HepG2 (cell line): ENCODE measurements around the gene ANAPC16. TPM values are rescaled to one million over a fixed set of nuclear protein-coding genes. Genes with fewer than 3 reads are reported as not detected.
A peak's percentile ranks its signal among the peaks of the same experiment; 100 is the strongest.

Source experiments
- AKAP8 ChIP-seq: sonication (generic); formaldehyde crosslinking; IDR thresholded peaks from 2 replicates; pipeline ENCODE4 v1.5.1; 2020; ENCODE audit warnings: mild to moderate bottlenecking, missing genetic modification reagents
- ARID5B ChIP-seq: IDR thresholded peaks from 2 replicates; pipeline ENCODE4 v1.4.0; 2020; ENCODE audit warnings: mild to moderate bottlenecking, missing genetic modification reagents
- BATF2 ChIP-seq: sonication (generic); formaldehyde crosslinking; IDR thresholded peaks from 2 replicates; pipeline ENCODE4 v1.8.0; 2022; ENCODE audit warnings: mild to moderate bottlenecking, missing genetic modification reagents, moderate library complexity
- BHLHE40 ChIP-seq: IDR thresholded peaks from 2 replicates; pipeline ENCODE4 v1.6.1; 2011; ENCODE audit warnings: low read length, improper control_type of control experiment
- FOXM1 ChIP-seq: sonication (generic); formaldehyde crosslinking; IDR thresholded peaks from 2 replicates; pipeline ENCODE4 v1.5.0; 2020; ENCODE audit warnings: missing genetic modification reagents
- GABPA ChIP-seq, 2 experiments: IDR thresholded peaks; 2 replicates each; pipeline ENCODE4 v1.6.1; 2011 to 2016; ENCODE audit warnings: low read depth in 2 of 2, low read length in 1 of 2, missing biosample characterization in 1 of 2, missing genetic modification characterization in 1 of 2
- GFI1 ChIP-seq: sonication (generic); formaldehyde crosslinking; IDR thresholded peaks from 2 replicates; pipeline ENCODE4 v1.5.0; 2020; ENCODE audit warnings: missing genetic modification reagents, mild to moderate bottlenecking, borderline replicate concordance
- HNRNPK ChIP-seq: fragments of 200-400 bp; formaldehyde crosslinking; IDR thresholded peaks from 2 replicates; pipeline ENCODE4 v1.6.1; 2018; ENCODE audit warnings: low read length, low read depth, moderate library complexity, mild to moderate bottlenecking; ENCODE audit not compliant: poor library complexity, severe bottlenecking
- KLF12 ChIP-seq: sonication (generic); formaldehyde crosslinking; IDR thresholded peaks from 2 replicates; pipeline ENCODE4 v1.4.0; 2020; ENCODE audit warnings: missing genetic modification reagents, borderline replicate concordance
- LCORL ChIP-seq, 2 experiments: fragments of 450-650 bp in 1 of 2; sonication (generic) in 1 of 2; formaldehyde crosslinking in 1 of 2; IDR thresholded peaks; 2 replicates each; pipeline versions ENCODE4 v1.5.0 to v1.6.1; 2017 to 2020; ENCODE audit warnings: antibody characterized with exemption in 1 of 2, missing genetic modification reagents in 1 of 2
- MAX ChIP-seq: IDR thresholded peaks from 2 replicates; pipeline ENCODE4 v1.6.1; 2012; ENCODE audit warnings: inconsistent platforms
- MBD4 ChIP-seq: IDR thresholded peaks from 2 replicates; pipeline ENCODE4 v1.6.1; 2012; ENCODE audit warnings: low read length, inconsistent platforms, borderline replicate concordance
- POGZ ChIP-seq: sonication (generic); formaldehyde crosslinking; IDR thresholded peaks from 2 replicates; pipeline ENCODE4 v1.4.0; 2020; ENCODE audit warnings: mild to moderate bottlenecking, missing genetic modification reagents
- POLR2AphosphoS5 ChIP-seq: IDR thresholded peaks from 2 replicates; pipeline ENCODE4 v1.6.1; 2012; ENCODE audit warnings: low read depth, low read length
- SOX6 ChIP-seq, 2 experiments: fragments of 450-650 bp in 1 of 2; sonication (generic) in 1 of 2; formaldehyde crosslinking in 1 of 2; IDR thresholded peaks; 2 replicates each; pipeline versions ENCODE4 v1.4.0 to v1.6.1; 2017 to 2020; ENCODE audit warnings: antibody characterized with exemption in 1 of 2, mild to moderate bottlenecking in 1 of 2, missing genetic modification reagents in 1 of 2
- SP5 ChIP-seq: IDR thresholded peaks from 2 replicates; pipeline ENCODE4 v1.6.1; 2016; ENCODE audit warnings: low read depth, borderline replicate concordance
- THAP9 ChIP-seq: sonication (generic); formaldehyde crosslinking; IDR thresholded peaks from 2 replicates; pipeline ENCODE4; 2020; ENCODE audit warnings: missing genetic modification reagents, mild to moderate bottlenecking, borderline replicate concordance
- ZFP90 ChIP-seq: sonication (generic); formaldehyde crosslinking; IDR thresholded peaks from 2 replicates; pipeline ENCODE4 v1.8.0; 2022; ENCODE audit warnings: missing genetic modification reagents, mild to moderate bottlenecking, inconsistent platforms, borderline replicate concordance
- ZMYM4 ChIP-seq: sonication (generic); formaldehyde crosslinking; IDR thresholded peaks from 2 replicates; pipeline ENCODE4 v1.8.1; 2023; ENCODE audit warnings: mild to moderate bottlenecking, missing genetic modification reagents
- ZNF317 ChIP-seq: sonication (generic); formaldehyde crosslinking; IDR thresholded peaks from 2 replicates; pipeline ENCODE4 v1.5.0; 2020; ENCODE audit warnings: mild to moderate bottlenecking, missing genetic modification reagents
- ZNF782 ChIP-seq: sonication (generic); formaldehyde crosslinking; IDR thresholded peaks from 2 replicates; pipeline ENCODE4 v1.4.0; 2020; ENCODE audit warnings: missing genetic modification reagents, mild to moderate bottlenecking, borderline replicate concordance
- ZNF839 ChIP-seq: sonication (generic); formaldehyde crosslinking; IDR thresholded peaks from 2 replicates; pipeline ENCODE4 v1.4.0; 2020; ENCODE audit warnings: missing genetic modification reagents, mild to moderate bottlenecking, borderline replicate concordance
- polyA plus RNA-seq, 8 experiments: library from polyadenylated mRNA; depleted of rRNA in 3 of 8; stranded (reverse) in 7 of 8; unstranded in 1 of 8; fragments of >200 nt; fragmentation: Illumina TruSeq in 4 of 8; extraction: Trizol in 4 of 8; gene quantifications; 2 replicates each; pipeline versions ENCODE4 v1.2.1 to v1.2.3, GENCODE V29; 2011 to 2016; ENCODE audit warnings: low read depth in 4 of 8, missing spikeins in 1 of 8, mixed read lengths in 1 of 8; ENCODE audit not compliant: insufficient read depth in 1 of 8
- total RNA-seq, 5 experiments: library from RNA; depleted of rRNA; stranded (reverse); fragments of >200 nt; fragmentation: Illumina TruSeq; extraction: Trizol; gene quantifications; 2 replicates each; pipeline ENCODE4 v1.2.3, GENCODE V29; 2016; ENCODE audit warnings: low read depth in 1 of 5

ANAPC16 gene
- total and polyA plus RNA-seq, 2 of the 13 experiments (the other 11 are each of a cell fraction or from before 2014, with no cell fraction given) = 74.8 to 89.4 TPM

- TF ChIP-seq BATF2 (CRISPR knock-in tag) = no peak
- peak; percentile 22; the same call in 1 of the 2 replicates for TF ChIP-seq MAX
- TF ChIP-seq MBD4 = no peak
- peak; percentile 76 for TF ChIP-seq GFI1 (CRISPR knock-in tag)
- no peak for TF ChIP-seq BHLHE40
- no peak for TF ChIP-seq SOX6 (IDR thresholded peaks at IDR 0.05)
- peak; percentile 68 for TF ChIP-seq SOX6 (CRISPR knock-in tag; IDR thresholded peaks at IDR 0.05)
- peak; percentile 63 for TF ChIP-seq LCORL (IDR thresholded peaks at IDR 0.05)
- TF ChIP-seq LCORL (CRISPR knock-in tag; IDR thresholded peaks at IDR 0.05) = 0 out of 2 replicates have a peak, but pooled peaks have one; percentile 22
- TF ChIP-seq POGZ (CRISPR knock-in tag) = peak; percentile 68; the same call in 1 of the 2 replicates
- TF ChIP-seq ZNF782 (CRISPR knock-in tag) = no peak
- no peak for TF ChIP-seq GABPA (IDR thresholded peaks at IDR 0.05; ENCODE audit: low read depth, low read length)
- TF ChIP-seq GABPA (CRISPR knock-in tag; IDR thresholded peaks at IDR 0.05; ENCODE audit: low read depth) = peak; percentile 45; the same call in 1 of the 2 replicates
- no peak for TF ChIP-seq ZFP90 (CRISPR knock-in tag)
- TF ChIP-seq POLR2AphosphoS5 = peak; percentile 32; the same call in 1 of the 2 replicates
- no peak for TF ChIP-seq THAP9 (CRISPR knock-in tag)
- no peak for TF ChIP-seq KLF12 (CRISPR knock-in tag)
- TF ChIP-seq ZNF839 (CRISPR knock-in tag) = no peak
- TF ChIP-seq AKAP8 = no peak
- peak; percentile 22; the same call in 1 of the 2 replicates for TF ChIP-seq SP5 (CRISPR knock-in tag)
- peak; percentile 45; the same call in 1 of the 2 replicates for TF ChIP-seq ARID5B (CRISPR knock-in tag)
- TF ChIP-seq FOXM1 = no peak
- 0 out of 2 replicates have a peak, but pooled peaks have one; percentile 22 for TF ChIP-seq ZMYM4 (CRISPR knock-in tag)
- no peak for TF ChIP-seq HNRNPK
- peak; percentile 93 for TF ChIP-seq ZNF317 (CRISPR knock-in tag)
Observed at GRCh38 chr10:72263613-72264241, 47.9 kb downstream of the ANAPC16 start (continued).
